Measurements from ENCODE around the gene KRTAP5-1. TPM values are rescaled to one million over a fixed set of nuclear protein-coding genes. Genes with fewer than 3 reads are reported as not detected.
"Not testable (repeated sequence)": the region's sequence is repeated elsewhere in the genome, so short reads cannot be mapped to it uniquely, and the experiment has no call there.

The KRTAP5-1 gene
- total RNA-seq, 1 experiment from 2014 or later, result not detected

GRCh38 chr11:1598816-1599215 lies 13.7 kb upstream of the KRTAP5-1 start:
- intact Hi-C loops (cut with micrococcal nuclease), result no loop called here
- no peak for DNase-seq (ENCODE audit: unreplicated experiment)
- no peak overlapping the region for H3K4me3 Mint-ChIP-seq (ENCODE audit: unreplicated experiment)
- H3K9me3 Mint-ChIP-seq (ENCODE audit: unreplicated experiment), result no peaks in the 10 kb centered on the region
- ChIA-PET POLR2A (no interaction called here), CTCF (interaction anchor here (0.7 to 1.4 kb wide), 2 partner anchors 53 to 491 kb away, joined by 3 to 4 read pairs; no protein-coding TSS in a partner anchor)
- H3K27me3 Mint-ChIP-seq (ENCODE audit: insufficient read depth, unreplicated experiment), result peaks cover 100% of the 10 kb centered on the region
- no peaks in the 10 kb centered on the region for H3K4me1 Mint-ChIP-seq (ENCODE audit: insufficient read depth, unreplicated experiment)
- BruUV-seq (replicated peaks), result no TSS peak
- no peaks in the 10 kb centered on the region for H3K36me3 Mint-ChIP-seq (ENCODE audit: insufficient read depth, unreplicated experiment)
- no peak overlapping the region for H3K27ac Mint-ChIP-seq (ENCODE audit: low read depth, unreplicated experiment)
- TF ChIP-seq CTCF (IDR thresholded peaks at IDR 0.05; ENCODE audit: unreplicated experiment), result no peak

GRCh38 chr11:1598406-1598805 lies 13.3 kb upstream of the KRTAP5-1 start:
- H3K9me3 Mint-ChIP-seq (ENCODE audit: unreplicated experiment); intact Hi-C loops (cut with micrococcal nuclease); POLR2A ChIA-PET; H3K36me3 Mint-ChIP-seq (ENCODE audit: insufficient read depth, unreplicated experiment); H3K4me1 Mint-ChIP-seq (ENCODE audit: insufficient read depth, unreplicated experiment); DNase-seq (ENCODE audit: unreplicated experiment); BruUV-seq (replicated peaks); H3K4me3 Mint-ChIP-seq (ENCODE audit: unreplicated experiment); H3K27ac Mint-ChIP-seq (ENCODE audit: low read depth, unreplicated experiment): not testable (repeated sequence)
- CTCF ChIA-PET, result interaction anchor here (0.7 to 1.6 kb wide), 5 partner anchors 9 to 491 kb away, joined by 3 to 5 read pairs (median 4); partner anchors contain the start of gene KRTAP5-5
- H3K27me3 Mint-ChIP-seq (ENCODE audit: insufficient read depth, unreplicated experiment), result peaks cover 100% of the 10 kb centered on the region

- ChIA-PET POLR2A (no interaction called here), CTCF (interaction anchor here (0.7 to 1.6 kb wide), 7 partner anchors 9 to 556 kb away, joined by 3 to 5 read pairs (median 4); partner anchors contain the start of gene KRTAP5-5)
- BruUV-seq (replicated peaks), result no TSS peak
- H3K27ac Mint-ChIP-seq (ENCODE audit: low read depth, unreplicated experiment), result no peak within 1 kb of the TSS
- H3K9me3 Mint-ChIP-seq (ENCODE audit: unreplicated experiment), result no peaks in the 10 kb centered on the region
- no peak for TF ChIP-seq CTCF (IDR thresholded peaks at IDR 0.05; ENCODE audit: unreplicated experiment)
- no peaks in the 10 kb centered on the region for H3K36me3 Mint-ChIP-seq (ENCODE audit: insufficient read depth, unreplicated experiment)
- intact Hi-C loops (cut with micrococcal nuclease), result no loop called here
- no peaks in the 10 kb centered on the region for H3K4me1 Mint-ChIP-seq (ENCODE audit: insufficient read depth, unreplicated experiment)
- no peak within 1 kb of the TSS for H3K4me3 Mint-ChIP-seq (ENCODE audit: unreplicated experiment)
- no peak for DNase-seq (ENCODE audit: unreplicated experiment)
- H3K27me3 Mint-ChIP-seq (ENCODE audit: insufficient read depth, unreplicated experiment), result peaks cover 100% of the 10 kb centered on the region
These were observed 12.9 kb upstream of the KRTAP5-1 start, which contains the start of gene KRTAP5-2 for GRCh38 chr11:1597994-1598380. KRTAP5-2 (minus strand) TSS chr11:1598294; CDS start chr11:1598250, 44 bp downstream.

GRCh38 chr11:1597331-1597993 lies 12.4 kb upstream of the KRTAP5-1 start:
- H3K9me3 Mint-ChIP-seq (ENCODE audit: unreplicated experiment), result no peaks in the 10 kb centered on the region
- no peak overlapping the region for H3K4me3 Mint-ChIP-seq (ENCODE audit: unreplicated experiment)
- H3K27ac Mint-ChIP-seq (ENCODE audit: low read depth, unreplicated experiment), result no peak overlapping the region
- intact Hi-C loops (cut with micrococcal nuclease), result no loop called here
- peaks cover 100% of the 10 kb centered on the region for H3K27me3 Mint-ChIP-seq (ENCODE audit: insufficient read depth, unreplicated experiment)
- H3K4me1 Mint-ChIP-seq (ENCODE audit: insufficient read depth, unreplicated experiment), result no peaks in the 10 kb centered on the region
- no peak for DNase-seq (ENCODE audit: unreplicated experiment)
- BruUV-seq (replicated peaks), result no TSS peak
- ChIA-PET POLR2A (interaction anchor here (0.7 kb wide), 1 partner anchor 47 kb away, joined by 3 read pairs; no protein-coding TSS in a partner anchor), CTCF (interaction anchor here (0.5 to 1.6 kb wide), 7 partner anchors 8 to 557 kb away, joined by 3 to 5 read pairs (median 4); partner anchors contain the start of gene KRTAP5-5)
- no peaks in the 10 kb centered on the region for H3K36me3 Mint-ChIP-seq (ENCODE audit: insufficient read depth, unreplicated experiment)
- no peak for TF ChIP-seq CTCF (IDR thresholded peaks at IDR 0.05; ENCODE audit: unreplicated experiment)

- DNase-seq (ENCODE audit: unreplicated experiment); H3K4me3 Mint-ChIP-seq (ENCODE audit: unreplicated experiment); H3K4me1 Mint-ChIP-seq (ENCODE audit: insufficient read depth, unreplicated experiment); intact Hi-C loops (cut with micrococcal nuclease); H3K27ac Mint-ChIP-seq (ENCODE audit: low read depth, unreplicated experiment); H3K9me3 Mint-ChIP-seq (ENCODE audit: unreplicated experiment); BruUV-seq (replicated peaks); H3K36me3 Mint-ChIP-seq (ENCODE audit: insufficient read depth, unreplicated experiment): not testable (repeated sequence)
- H3K27me3 Mint-ChIP-seq (ENCODE audit: insufficient read depth, unreplicated experiment), result peaks cover 100% of the 10 kb centered on the region
- ChIA-PET CTCF (interaction anchor here (0.5 to 2.4 kb wide), 7 partner anchors 8 to 55 kb away, joined by 3 to 10 read pairs (median 5); no protein-coding TSS in a partner anchor), POLR2A (interaction anchor here (0.6 to 0.7 kb wide), 2 partner anchors 46 to 65 kb away, joined by 3 to 4 read pairs; no protein-coding TSS in a partner anchor)
These were observed 11.6 kb upstream of the KRTAP5-1 start for GRCh38 chr11:1596576-1597121.

- POLR2A ChIA-PET, result interaction anchor here (1.1 kb wide), 1 partner anchor 17 kb away, joined by 4 read pairs; no protein-coding TSS in a partner anchor
- CTCF ChIA-PET, result interaction anchor here (0.6 to 2.4 kb wide), 20 partner anchors 13 to 813 kb away, joined by 3 to 10 read pairs (median 4); no protein-coding TSS in a partner anchor
- BruUV-seq (replicated peaks); H3K4me1 Mint-ChIP-seq (ENCODE audit: insufficient read depth, unreplicated experiment); H3K9me3 Mint-ChIP-seq (ENCODE audit: unreplicated experiment); H3K27ac Mint-ChIP-seq (ENCODE audit: low read depth, unreplicated experiment); H3K36me3 Mint-ChIP-seq (ENCODE audit: insufficient read depth, unreplicated experiment); intact Hi-C loops (cut with micrococcal nuclease); DNase-seq (ENCODE audit: unreplicated experiment); H3K4me3 Mint-ChIP-seq (ENCODE audit: unreplicated experiment): not testable (repeated sequence)
- peaks cover 95% of the 10 kb centered on the region for H3K27me3 Mint-ChIP-seq (ENCODE audit: insufficient read depth, unreplicated experiment)
These were observed 11.0 kb upstream of the KRTAP5-1 start for GRCh38 chr11:1595994-1596575.
